Esophagus muscularis mucosa (tissue), 4 donors: ENCODE data around the gene FBLN1. TPM values are rescaled to one million over a fixed set of nuclear protein-coding genes. Genes with fewer than 3 reads are reported as not detected.
A peak's percentile ranks its signal among the peaks of the same experiment; 100 is the strongest.

Experiments
- DNase-seq: peaks from one replicate; pipeline ENCODE4 v3.0.0-alpha.2; 2017; ENCODE audit errors: extremely low spot score
- H3K27ac ChIP-seq, 4 donors: fragments of 200-600 bp; sonication (generic); replicated peaks in 1 of 4; 1 replicate in 3 of 4; 2 replicates in 1 of 4; pipeline ENCODE4 v1.5.1; 2016 to 2019; ENCODE audit warnings: mild to moderate bottlenecking in 1 of 4
- H3K27me3 ChIP-seq, 4 donors: fragments of 200-600 bp; sonication (generic); one replicate each; pipeline versions ENCODE4 v1.5.1 to v1.6.0; 2016 to 2019
- H3K36me3 ChIP-seq, 4 donors: fragments of 200-600 bp; sonication (generic); one replicate each; pipeline ENCODE4 v1.5.1; 2016 to 2019
- H3K4me1 ChIP-seq, 4 donors: fragments of 200-600 bp; sonication (generic); one replicate each; pipeline ENCODE4 v1.5.1; 2016 to 2019
- H3K4me3 ChIP-seq, 4 donors: fragments of 200-600 bp; sonication (generic); 1 replicate in 2 of 4; 2 replicates in 2 of 4; pipeline ENCODE4 v1.5.1; 2016 to 2019; ENCODE audit warnings: mild to moderate bottlenecking in 4 of 4, moderate library complexity in 1 of 4
- H3K9me3 ChIP-seq, 4 donors: fragments of 200-600 bp; sonication (generic); 1 replicate in 3 of 4; 2 replicates in 1 of 4; pipeline ENCODE4 v1.5.1; 2016 to 2019
- CTCF ChIP-seq, 3 experiments: fragments of 200-600 bp in 2 of 3; fragments of 450-650 bp in 1 of 3; sonication (generic) in 2 of 3; IDR thresholded peaks; one replicate each; pipeline ENCODE4 v1.5.1; 2017 to 2019; ENCODE audit warnings: antibody characterized with exemption in 3 of 3, mild to moderate bottlenecking in 2 of 3, moderate library complexity in 1 of 3
- EP300 ChIP-seq: sonication (generic); formaldehyde crosslinking; IDR thresholded peaks from one replicate; pipeline ENCODE4 v1.6.1; 2017; ENCODE audit warnings: antibody characterized with exemption
- POLR2A ChIP-seq: fragments of 450-650 bp; IDR thresholded peaks from one replicate; pipeline ENCODE4 v1.6.1; 2017; ENCODE audit warnings: antibody characterized with exemption, moderate library complexity, mild to moderate bottlenecking, low read depth
- POLR2AphosphoS5 ChIP-seq, 2 donors: sonication (generic); formaldehyde crosslinking; IDR thresholded peaks; one replicate each; pipeline ENCODE4 v1.6.1; 2017; ENCODE audit warnings: antibody characterized with exemption in 2 of 2
- WGBS: methylation state at CpG from one replicate; pipeline ENCODE4 v1.1.5; 2018; 5-methylcytosine and 5-hydroxymethylcytosine counted together
- intact Hi-C: fragments of 100-400 bp; cut with DNase I; formaldehyde crosslinking; loops from one replicate; pipeline ENCODE4 v1.15.1; 2023
- total RNA-seq, 4 donors: library from RNA; depleted of rRNA; stranded (reverse); fragments of >200 nt; gene quantifications; one replicate each; pipeline versions ENCODE4 v1.1.0 to v1.2.1, GENCODE V29; 2016

Gene FBLN1
- total RNA-seq, 4 donors from 2014 or later, result 355 to 534 (median 417) TPM

GRCh38 chr22:45550416-45550815 lies 47.7 kb downstream of the FBLN1 start:
- Histone ChIP-seq H3K27ac (peak overlapping the region; percentile 79 to 89 (median 88)), H3K4me1 (peaks cover 44 to 72% (median 71%) of the 10 kb centered on the region in 4 donors), H3K36me3 (peaks cover 0 to 7% (median 2%) of the 10 kb centered on the region in 4 donors), H3K27me3 (peaks cover 0 to 3% (median 0%) of the 10 kb centered on the region in 4 donors), H3K9me3 (no peaks in the 10 kb centered on the region), H3K4me3 (no peak overlapping the region)
- intact Hi-C loops, result loop anchor here (5.0 kb wide), 2 partner anchors 233 to 283 kb away; no protein-coding TSS in a partner anchor
- DNase-seq, result no peak
- WGBS, result 93% methylated on average over 12 of the region's 14 CpGs
- TF ChIP-seq POLR2A (no peak), POLR2AphosphoS5 (IDR thresholded peaks at IDR 0.05) (no peak), CTCF (IDR thresholded peaks at IDR 0.05) (no peak), EP300 (no peak)

- peak overlapping the region; percentile 79 to 89 (median 88) for H3K27ac ChIP-seq
- peaks cover 44 to 72% (median 71%) of the 10 kb centered on the region in 4 donors for H3K4me1 ChIP-seq
- peaks cover 0 to 3% (median 0%) of the 10 kb centered on the region in 4 donors for H3K27me3 ChIP-seq
- H3K9me3 ChIP-seq, result no peaks in the 10 kb centered on the region
- H3K4me3 ChIP-seq, result no peak overlapping the region
- no peak for TF ChIP-seq POLR2AphosphoS5 (IDR thresholded peaks at IDR 0.05)
- TF ChIP-seq CTCF (IDR thresholded peaks at IDR 0.05), result no peak
- no peak for TF ChIP-seq EP300
- no peak for TF ChIP-seq POLR2A
- intact Hi-C loops, result loop anchor here (5.0 kb wide), 2 partner anchors 234 to 284 kb away; no protein-coding TSS in a partner anchor
- peaks cover 0 to 7% (median 2%) of the 10 kb centered on the region in 4 donors for H3K36me3 ChIP-seq
- DNase-seq, result no peak
- WGBS, result 91% methylated on average over 11 of the region's 11 CpGs
These were observed 48.2 kb downstream of the FBLN1 start for GRCh38 chr22:45550891-45551290.

GRCh38 chr22:45551310-45552016 lies 48.8 kb downstream of the FBLN1 start:
- Histone ChIP-seq H3K36me3 (peaks cover 0 to 7% (median 2%) of the 10 kb centered on the region in 4 donors), H3K27me3 (peaks cover 0 to 3% (median 0%) of the 10 kb centered on the region in 4 donors), H3K4me1 (peaks cover 44 to 72% (median 71%) of the 10 kb centered on the region in 4 donors), H3K4me3 (no peak overlapping the region), H3K27ac (peak overlapping the region; percentile 80 to 89 (median 88)), H3K9me3 (no peaks in the 10 kb centered on the region)
- intact Hi-C loops, result loop anchor here (5.0 kb wide), 2 partner anchors 234 to 284 kb away; no protein-coding TSS in a partner anchor
- WGBS, result 66% methylated on average over 17 of the region's 18 CpGs
- TF ChIP-seq POLR2AphosphoS5 (IDR thresholded peaks at IDR 0.05) (peak in 1 of 2 donors; percentile 42), EP300 (no peak), POLR2A (no peak), CTCF (IDR thresholded peaks at IDR 0.05) (no peak)
- DNase-seq, result no peak

- intact Hi-C loops, result loop anchor here (5.0 kb wide), 2 partner anchors 235 to 285 kb away; no protein-coding TSS in a partner anchor
- H3K27ac ChIP-seq, result peak overlapping the region; percentile 80 to 89 (median 88)
- peaks cover 0 to 7% (median 2%) of the 10 kb centered on the region in 4 donors for H3K36me3 ChIP-seq
- peaks cover 44 to 72% (median 71%) of the 10 kb centered on the region in 4 donors for H3K4me1 ChIP-seq
- WGBS, result 91% methylated on average over 12 of the region's 12 CpGs
- no peaks in the 10 kb centered on the region for H3K9me3 ChIP-seq
- DNase-seq, result no peak
- H3K27me3 ChIP-seq, result peaks cover 0 to 3% (median 0%) of the 10 kb centered on the region in 4 donors
- TF ChIP-seq POLR2AphosphoS5 (IDR thresholded peaks at IDR 0.05) (no peak), EP300 (no peak), POLR2A (no peak), CTCF (IDR thresholded peaks at IDR 0.05) (no peak)
- no peak overlapping the region for H3K4me3 ChIP-seq
These were observed 49.3 kb downstream of the FBLN1 start for GRCh38 chr22:45552017-45552411.
